K562 (cell line): Measurements from ENCODE around the gene PRRT2. TPM values are rescaled to one million over a fixed set of nuclear protein-coding genes. Genes with fewer than 3 reads are reported as not detected.

ENCODE experiments used
- BHLHE40 ChIP-seq: IDR thresholded peaks from 2 replicates; pipeline ENCODE4 v1.6.1; 2011; ENCODE audit warnings: low read length, improper control_type of control experiment
- CCNT2 ChIP-seq: IDR thresholded peaks from 2 replicates; pipeline ENCODE4 v1.6.1; 2011; ENCODE audit warnings: borderline replicate concordance, low read depth, mild to moderate bottlenecking, moderate library complexity, mixed read lengths, low read length; ENCODE audit not compliant: insufficient read length; ENCODE audit errors: extremely low read depth
- DACH1 ChIP-seq: fragments of 450-650 bp; IDR thresholded peaks from 2 replicates; pipeline ENCODE4 v1.6.1; 2018; ENCODE audit not compliant: partially characterized antibody
- FOSL1 ChIP-seq: fragments of 200-800 bp; sonication (Bioruptor generic); conservative IDR thresholded peaks from 2 replicates; pipeline ENCODE4 v1.6.1; 2016; ENCODE audit warnings: missing genetic modification characterization, missing compliant biosample characterization
- HMG20A ChIP-seq: fragments of 450-650 bp; formaldehyde crosslinking; conservative IDR thresholded peaks from 2 replicates; pipeline ENCODE4 v1.4.0; 2020; ENCODE audit warnings: mild to moderate bottlenecking, mixed read lengths
- HSF4 ChIP-seq: fragments of 250-450 bp; sonication (Bioruptor Pico); IDR thresholded peaks from 2 replicates; pipeline ENCODE4 v2.1.2; 2022; ENCODE audit warnings: mild to moderate bottlenecking, moderate library complexity, borderline replicate concordance
- MITF ChIP-seq: IDR thresholded peaks from 2 replicates; pipeline ENCODE4 v1.6.1; 2014; ENCODE audit warnings: antibody characterized with exemption
- NEUROD1 ChIP-seq: fragments of 150-350 bp; IDR thresholded peaks from 2 replicates; pipeline ENCODE4 v1.6.1; 2014; ENCODE audit warnings: borderline replicate concordance, low read length, low read depth; ENCODE audit not compliant: partially characterized antibody
- OTX1 ChIP-seq: fragments of 450-650 bp; formaldehyde crosslinking; IDR thresholded peaks from 2 replicates; pipeline ENCODE4 v1.4.0; 2022; ENCODE audit warnings: mild to moderate bottlenecking
- PHTF2 ChIP-seq: fragments of 250-450 bp; sonication (Bioruptor Pico); IDR thresholded peaks from 2 replicates; pipeline ENCODE4 v1.5.0; 2021; ENCODE audit warnings: mild to moderate bottlenecking
- POLR2AphosphoS2 ChIP-seq: IDR thresholded peaks from 2 replicates; pipeline ENCODE4 v1.6.1; 2012; ENCODE audit warnings: low read length, improper control_type of control experiment
- SMAD4 ChIP-seq: fragments of 250-450 bp; sonication (Bioruptor Pico); conservative IDR thresholded peaks from 2 replicates; pipeline ENCODE4 v1.8.0; 2021; ENCODE audit warnings: inconsistent platforms, mild to moderate bottlenecking, moderate library complexity
- SMARCE1 ChIP-seq: fragments of 450-650 bp; IDR thresholded peaks from 2 replicates; pipeline ENCODE4 v1.7.1; 2016; ENCODE audit warnings: mild to moderate bottlenecking
- TAF1 ChIP-seq: IDR thresholded peaks from 2 replicates; pipeline ENCODE4 v1.6.1; 2011; ENCODE audit warnings: mild to moderate bottlenecking, low read length, moderate library complexity; ENCODE audit not compliant: insufficient read depth, control insufficient read depth, severe bottlenecking; ENCODE audit errors: extremely low read depth
- THRB ChIP-seq: fragments of 450-650 bp; formaldehyde crosslinking; conservative IDR thresholded peaks from 2 replicates; pipeline ENCODE4 v1.4.0; 2022; ENCODE audit warnings: mild to moderate bottlenecking, missing genetic modification characterization
- XRCC3 ChIP-seq: fragments of 450-650 bp; IDR thresholded peaks from 2 replicates; pipeline ENCODE4 v1.6.1; 2017; ENCODE audit warnings: mild to moderate bottlenecking, moderate library complexity
- ZBTB7A ChIP-seq: IDR thresholded peaks from 2 replicates; pipeline ENCODE4 v1.6.1; 2011; ENCODE audit warnings: low read depth, mild to moderate bottlenecking, low read length, moderate library complexity, borderline replicate concordance; ENCODE audit not compliant: control insufficient read depth
- ZEB2 ChIP-seq: fragments of 450-650 bp; IDR thresholded peaks from 2 replicates; pipeline ENCODE4 v1.6.1; 2016
- ZNF518B ChIP-seq: fragments of 250-450 bp; sonication (Bioruptor Pico); IDR thresholded peaks from 2 replicates; pipeline ENCODE4 v1.5.0; 2021; ENCODE audit warnings: mild to moderate bottlenecking, moderate library complexity
- ZNF57 ChIP-seq: fragments of 450-650 bp; formaldehyde crosslinking; IDR thresholded peaks from 2 replicates; pipeline ENCODE4 v1.4.0; 2020; ENCODE audit warnings: mild to moderate bottlenecking, moderate library complexity
- ZNF695 ChIP-seq: fragments of 450-650 bp; formaldehyde crosslinking; IDR thresholded peaks from 2 replicates; pipeline ENCODE4 v1.4.0; 2020; ENCODE audit warnings: mild to moderate bottlenecking, moderate library complexity
- polyA plus RNA-seq, 8 experiments: library from polyadenylated mRNA; depleted of rRNA in 4 of 8; stranded (reverse) in 5 of 8; unstranded in 3 of 8; fragments of >200 nt; fragmentation: Nextera tagmentation in 2 of 8; fragmentation: Illumina TruSeq in 1 of 8; extraction: Ambion mirVana in 2 of 8; extraction: Trizol in 1 of 8; gene quantifications; 2 replicates each; pipeline versions ENCODE4 v1.2.1 to v1.2.3, GENCODE V29; 2011 to 2014; ENCODE audit warnings: inconsistent platforms in 1 of 8, missing spikeins in 1 of 8
- total RNA-seq, 7 experiments: library from RNA; depleted of rRNA in 6 of 7; stranded (reverse); fragments of >200 nt in 6 of 7; fragmentation: Illumina TruSeq in 2 of 7; extraction: Trizol in 2 of 7; gene quantifications; 2 replicates each; pipeline versions ENCODE4 v1.2.1 to v1.2.3, GENCODE V29; 2011 to 2021; ENCODE audit warnings: low replicate concordance in 1 of 7
- TF ChIP-seq, protein P1 (sequence below): fragments of 250-450 bp; sonication (Bioruptor Pico); IDR thresholded peaks from 2 replicates; pipeline ENCODE4 v1.9.0; 2021; ENCODE audit warnings: mild to moderate bottlenecking

The PRRT2 gene
- total and polyA plus RNA-seq, 9 of the 15 experiments (the other 6 are each of a cell fraction or from before 2014, with no cell fraction given), result 0.11 to 1.0 (median 0.42) TPM; not detected in 2

GRCh38 chr16:29805232-29806098, 6.5 kb upstream of the PRRT2 start (continued):
- TF ChIP-seq DACH1 (peak; percentile 6), TAF1 (peak; percentile 92), FOSL1 (tag) (peak; percentile 74), THRB (CRISPR knock-in tag) (peak; percentile 83; the same call in 1 of the 2 replicates), HMG20A (CRISPR knock-in tag) (no peak), OTX1 (peak; percentile 89), ZBTB7A (peak; percentile 78), CCNT2 (peak; percentile 99), BHLHE40 (peak; percentile 73), HSF4 (CRISPR knock-in tag) (no peak), SMARCE1 (0 out of 2 replicates have a peak, but pooled peaks have one; percentile 43), ZNF695 (CRISPR knock-in tag) (no peak), XRCC3 (no peak), SMAD4 (CRISPR knock-in tag) (peak; percentile 87), ZNF518B (CRISPR knock-in tag) (no peak), ZNF57 (peak; percentile 51; the same call in 1 of the 2 replicates), PHTF2 (CRISPR knock-in tag) (no peak), ZEB2 (peak; percentile 12; the same call in 1 of the 2 replicates), POLR2AphosphoS2 (peak; percentile 99), MITF (peak; percentile 94), NEUROD1 (peak; percentile 92)
- TF ChIP-seq, protein P1, sequence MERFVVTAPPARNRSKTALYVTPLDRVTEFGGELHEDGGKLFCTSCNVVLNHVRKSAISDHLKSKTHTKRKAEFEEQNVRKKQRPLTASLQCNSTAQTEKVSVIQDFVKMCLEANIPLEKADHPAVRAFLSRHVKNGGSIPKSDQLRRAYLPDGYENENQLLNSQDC (CRISPR knock-in tag), result no peak
